Measurements from ENCODE around the gene FILIP1L. TPM values are rescaled to one million over a fixed set of nuclear protein-coding genes. Genes with fewer than 3 reads are reported as not detected.

FILIP1L gene
- total RNA-seq, 1 experiment from 2014 or later: 0.07 TPM

- Histone ChIP-seq H3K4me1 (ENCODE audit: insufficient read depth, low read length) (peaks cover 8% of the 10 kb centered on the region; the same call in 1 of the 2 replicates), H2BK20ac (ENCODE audit: low read depth, low read length, poor library complexity, severe bottlenecking) (no peak overlapping the region)
- H3K4me3 Mint-ChIP-seq: no peak overlapping the region
Observed at GRCh38 chr3:99915906-99916432, 198.3 kb downstream of the FILIP1L start.

More at GRCh38 chr3:99915906-99916432, 198.3 kb downstream of the FILIP1L start:
- Histone ChIP-seq H3K79me1 (ENCODE audit: insufficient read depth, low read depth, low read length, poor library complexity, severe bottlenecking) (no peaks in the 10 kb centered on the region), H3K14ac (ENCODE audit: insufficient read depth, low read length) (no peak overlapping the region), H2AK5ac (ENCODE audit: insufficient read length, low read length) (no peak overlapping the region), H2AFZ (ENCODE audit: low read length) (no peak overlapping the region), H3K9ac (ENCODE audit: extremely low read depth, insufficient read length, low read length) (no peak overlapping the region), H3T11ph (ENCODE audit: low read length) (no peak overlapping the region), H2BK120ac (ENCODE audit: low read depth, low read length, poor library complexity, severe bottlenecking) (no peak overlapping the region), H4K5ac (ENCODE audit: insufficient read length, low read depth, low read length) (no peak overlapping the region), H3K9me3 (ENCODE audit: control insufficient read depth, low read depth, low read length) (no peaks in the 10 kb centered on the region), H3K56ac (ENCODE audit: insufficient read length, low read depth, low read length) (no peak overlapping the region), H4K91ac (ENCODE audit: insufficient read length, low read depth, low read length) (no peak overlapping the region), H3K4ac (ENCODE audit: low read depth, low read length) (no peak overlapping the region), H2BK15ac (ENCODE audit: low read depth, low read length) (no peak overlapping the region), H2BK12ac (ENCODE audit: insufficient read length, low read depth, low read length) (no peak overlapping the region), H4K20me1 (ENCODE audit: control insufficient read depth, insufficient read depth, insufficient read length) (no peaks in the 10 kb centered on the region), H4K8ac (replicated peaks; ENCODE audit: insufficient read length, low read depth, low read length) (no peak overlapping the region), H3K23ac (ENCODE audit: insufficient read length, low read depth, low read length) (no peak overlapping the region), H3K18ac (ENCODE audit: insufficient read length, low read depth, low read length) (no peak overlapping the region), H2BK5ac (ENCODE audit: insufficient read length, low read length) (no peak overlapping the region), H3K27ac (ENCODE audit: insufficient read length, low read depth, low read length) (no peak overlapping the region), H3K27me3 (ENCODE audit: insufficient read depth, low read length) (no peaks in the 10 kb centered on the region), H3K4me2 (ENCODE audit: insufficient read depth, insufficient read length, low read length) (no peak overlapping the region), H3K23me2 (ENCODE audit: insufficient read length, low read depth, low read length, poor library complexity, severe bottlenecking) (no peaks in the 10 kb centered on the region), H3K79me2 (ENCODE audit: insufficient read depth, low read length) (0 out of 2 replicates have a peak, but pooled peaks cover 3% of the 10 kb centered on the region)
- no CpG with 5 or more reads among the region's 3 CpGs for WGBS (ENCODE audit: extremely low coverage, insufficient read length, low lambda C conversion rate)
- Mint-ChIP-seq H3K27me3 (ENCODE audit: low read depth) (no peaks in the 10 kb centered on the region), H3K9me3 (no peaks in the 10 kb centered on the region), H3K27ac (no peak overlapping the region), H3K36me3 (ENCODE audit: insufficient read depth in 1 of 3, low read depth in 3 of 3) (peaks cover 0 to 1% (median 0%) of the 10 kb centered on the region in 3 experiments; a peak in 2 of 7 replicates), H3K4me1 (peaks cover 31 to 36% of the 10 kb centered on the region in 2 experiments)
- DNase-seq: no peak
- TF ChIP-seq CTCF (conservative IDR thresholded peaks at IDR 0.05): no peak
